Heart right ventricle (tissue), 16 donors: ENCODE data around the gene C4orf36. TPM values are rescaled to one million over a fixed set of nuclear protein-coding genes. Genes with fewer than 3 reads are reported as not detected.
"Not testable (repeated sequence)": the region's sequence is repeated elsewhere in the genome, so short reads cannot be mapped to it uniquely, and the experiment has no call there.

Experiments used
- ATAC-seq, 8 donors: fragments of 200-7000 bp; cut with Tn5 transposase; one replicate each; pipeline ENCODE4 v1.9.1; 2020; ENCODE audit warnings: mild to moderate bottlenecking in 8 of 8, moderate library complexity in 8 of 8, moderate number of reproducible peaks in 1 of 8
- DNase-seq, 2 donors: peaks; one replicate each; pipeline ENCODE4 v3.0.0-alpha.2; 2020
- H3K27ac ChIP-seq, 10 donors: fragments of 200-600 bp; sonication (generic) in 2 of 10; one replicate each; pipeline versions ENCODE4 v1.5.0 to v1.8.0; 2020 to 2022; ENCODE audit warnings: mild to moderate bottlenecking in 3 of 10
- H3K27me3 ChIP-seq, 7 donors: fragments of 200-600 bp; one replicate each; pipeline ENCODE4 v1.8.0; 2021 to 2022; ENCODE audit warnings: mild to moderate bottlenecking in 2 of 7
- H3K36me3 ChIP-seq, 9 donors: fragments of 200-600 bp; sonication (generic) in 1 of 9; one replicate each; pipeline versions ENCODE4 v1.5.0 to v1.8.0; 2020 to 2022; ENCODE audit warnings: mild to moderate bottlenecking in 2 of 9
- H3K4me1 ChIP-seq, 9 donors: fragments of 200-600 bp; sonication (generic) in 1 of 9; one replicate each; pipeline versions ENCODE4 v1.5.0 to v1.8.0; 2020 to 2022; ENCODE audit warnings: mild to moderate bottlenecking in 4 of 9
- H3K4me3 ChIP-seq, 10 donors: fragments of 200-600 bp; sonication (generic) in 2 of 10; one replicate each; pipeline versions ENCODE4 v1.5.0 to v1.8.0; 2020 to 2022; ENCODE audit warnings: mild to moderate bottlenecking in 7 of 10, moderate library complexity in 2 of 10
- H3K9me3 ChIP-seq, 11 donors: fragments of 200-600 bp in 10 of 11; sonication (generic) in 2 of 11; one replicate each; pipeline versions ENCODE4 v1.5.0 to v1.8.0; 2013 to 2022; ENCODE audit warnings: mild to moderate bottlenecking in 2 of 11, control low read depth in 1 of 11, moderate library complexity in 1 of 11
- CTCF ChIP-seq, 9 donors: fragments of 200-600 bp; sonication (generic) in 2 of 9; IDR thresholded peaks; one replicate each; pipeline versions ENCODE4 v1.5.0 to v1.8.0; 2021 to 2022; ENCODE audit warnings: antibody characterized with exemption in 9 of 9, mild to moderate bottlenecking in 5 of 9, moderate library complexity in 1 of 9
- WGBS, 2 donors: extraction: QIAGEN DNeasy Blood & Tissue Kit; methylation state at CpG; one replicate each; pipeline ENCODE4 v1.1.7; 2013; ENCODE audit warnings: inconsistent platforms in 1 of 2; 5-methylcytosine and 5-hydroxymethylcytosine counted together
- intact Hi-C, 10 donors: fragments of 100-400 bp; cut with DNase I; formaldehyde crosslinking; loops; one replicate each; pipeline versions ENCODE4 v1.11.1 to v1.14.2; 2022
- polyA plus RNA-seq, 2 donors: library from polyadenylated mRNA; stranded (reverse); fragments of 200-250 nt; gene quantifications; one replicate each; pipeline ENCODE4 v1.2.3, GENCODE V29; 2013
- total RNA-seq, 10 donors: library from RNA; stranded (reverse); fragmentation: NEBNext Ultra II Directional in 3 of 10; extraction: Animal tissue kit (Norgen Biotek cat#: 25700) in 3 of 10; gene quantifications; one replicate each; pipeline versions ENCODE4 v1.2.1 to v1.2.4, GENCODE V29; 2021 to 2023
- donor health status: Arrhythmogenic right ventricular cardiomyopathy.
- donor health status: ischemic (EF 13 %, LVEDD 7.1; RV severe dilation, severe dysfunction).
- donor health status: healthy with polysubstance abuse.
- donor health status: DM: no; HTN: yes; CAD: no.
- donor health status: DM: no; HTN: no; CAD: no.
- donor health status: ischemic (EF 25% LVEDD 6.9; RV normal size, moderate dysfunction).
- donor health status: ischemic (EF 25% LVEDD 5.7; RV mildly dilated, moderate dysfunction).
- donor health status: healthy.
- donor health status: DM: yes; HTN: yes; CAD: no.
- donor health status: Ischemic cardiomyopathy.
- donor health status: ischemic (EF 35%, LVEDD 5.7; RV mildly dilated, moderate dysfunction).
- donor health status: nonischemic (EF 11% LVEDD 7.7; RV severe dilation, severe dysfunction).
- donor health status: DM: yes; HTN: yes; CAD: no.
- donor health status: PGD.
- donor health status: ischemic (EF 29% LVEDD 5.4; RV normal size, mild dysfunction).
- donor health status: nonischemic (EF 23%, LVEDD 6.1; RV moderate dilation, normal function).

The C4orf36 gene
- total and polyA plus RNA-seq, 12 donors, result 0.10 to 3.5 (median 1.0) TPM; not detected in 3

GRCh38 chr4:86879641-86880040, 12.6 kb downstream of the C4orf36 start:
- intact Hi-C loops, result no loop called here
- 47 to 72% methylated on average over 1 of the region's 1 CpG for WGBS, 2 donors
- DNase-seq (no peak), ATAC-seq (no peak)
- no peaks in the 10 kb centered on the region for H3K36me3 ChIP-seq
- H3K27ac ChIP-seq, result no peak overlapping the region
- H3K27me3 ChIP-seq, result no peaks in the 10 kb centered on the region
- no peak overlapping the region for H3K4me3 ChIP-seq
- peaks cover 0 to 29% (median 13%) of the 10 kb centered on the region in 11 donors for H3K9me3 ChIP-seq
- TF ChIP-seq CTCF (IDR thresholded peaks at IDR 0.05), result no peak
- H3K4me1 ChIP-seq, result no peaks in the 10 kb centered on the region

GRCh38 chr4:86878640-86879039, 13.6 kb downstream of the C4orf36 start:
- intact Hi-C loops, result no loop called here
- DNase-seq (no peak), ATAC-seq (no peak)
- Histone ChIP-seq H3K27me3 (no peaks in the 10 kb centered on the region), H3K4me3 (no peak overlapping the region), H3K36me3 (no peaks in the 10 kb centered on the region), H3K27ac (no peak overlapping the region), H3K4me1 (no peaks in the 10 kb centered on the region), H3K9me3 (peaks cover 0 to 29% (median 13%) of the 10 kb centered on the region in 11 donors)
- 89 to 94% methylated on average over 2 of the region's 2 CpGs for WGBS, 2 donors
- TF ChIP-seq CTCF (IDR thresholded peaks at IDR 0.05), result no peak

GRCh38 chr4:86876894-86877685, 15.1 kb downstream of the C4orf36 start:
- Histone ChIP-seq H3K4me1 (no peaks in the 10 kb centered on the region), H3K4me3 (no peak overlapping the region), H3K27me3 (no peaks in the 10 kb centered on the region), H3K27ac (no peak overlapping the region), H3K36me3 (no peaks in the 10 kb centered on the region), H3K9me3 (peaks cover 0 to 29% (median 13%) of the 10 kb centered on the region in 11 donors)
- no peak for DNase-seq
- ATAC-seq, result no peak
- 87 to 88% methylated on average over 4 of the region's 4 CpGs for WGBS, 2 donors
- intact Hi-C loops, result no loop called here
- TF ChIP-seq CTCF (IDR thresholded peaks at IDR 0.05), result no peak

- H3K27ac ChIP-seq, H3K4me1 ChIP-seq, ATAC-seq, H3K27me3 ChIP-seq, H3K4me3 ChIP-seq, DNase-seq, intact Hi-C loops, H3K36me3 ChIP-seq: not testable (repeated sequence)
- 83 to 88% methylated on average over 4 of the region's 4 CpGs for WGBS, 2 donors
- H3K9me3 ChIP-seq, result peaks cover 0 to 25% (median 13%) of the 10 kb centered on the region in 11 donors
These were observed 16.8 kb downstream of the C4orf36 start for GRCh38 chr4:86875436-86875835.

- no peaks in the 10 kb centered on the region for H3K27me3 ChIP-seq
- no peak for ATAC-seq
- 70 to 75% methylated on average over 4 of the region's 4 CpGs for WGBS, 2 donors
- no peaks in the 10 kb centered on the region for H3K4me1 ChIP-seq
- no peak overlapping the region for H3K4me3 ChIP-seq
- DNase-seq, result no peak
- no peak overlapping the region for H3K27ac ChIP-seq
- TF ChIP-seq CTCF (IDR thresholded peaks at IDR 0.05), result no peak
- H3K9me3 ChIP-seq, result no peaks in the 10 kb centered on the region
- intact Hi-C loops, result no loop called here
- no peaks in the 10 kb centered on the region for H3K36me3 ChIP-seq
These were observed 20.1 kb downstream of the C4orf36 start for GRCh38 chr4:86872135-86872534.
